Gastrocnemius medialis (tissue), 4 donors: ENCODE results near the gene HSF2BP.

Experiments used
- CTCF ChIP-seq, 5 experiments: fragments of 450-650 bp in 3 of 5; fragments of 200-600 bp in 2 of 5; sonication (generic) in 2 of 5; IDR thresholded peaks in 4 of 5; conservative IDR thresholded peaks in 1 of 5; 1 replicate in 4 of 5; 2 replicates in 1 of 5; pipeline ENCODE4 v1.5.1; 2016 to 2019; ENCODE audit warnings: antibody characterized with exemption in 5 of 5, mild to moderate bottlenecking in 3 of 5, moderate library complexity in 3 of 5
- POLR2A ChIP-seq, 2 donors: fragments of 450-650 bp; IDR thresholded peaks; one replicate each; pipeline ENCODE4 v1.6.1; 2017; ENCODE audit warnings: antibody characterized with exemption in 2 of 2, mild to moderate bottlenecking in 2 of 2, moderate library complexity in 2 of 2

GRCh38 chr21:43645136-43645891 is 14.0 kb downstream of the HSF2BP start:
- TF ChIP-seq CTCF (IDR thresholded peaks at IDR 0.05 in 4 of 5, conservative IDR thresholded peaks at IDR 0.05 in 1 of 5) = peak; percentile 13 to 51 (median 19)
- no peak for TF ChIP-seq POLR2A (IDR thresholded peaks at IDR 0.05)
